Choroid plexus epithelial cell (primary cell): Measurements from ENCODE around the gene TCF7L2.

Experiments used
- DNase-seq: peaks from one replicate; pipeline ENCODE4 v3.0.0-alpha.2; 2010; ENCODE audit warnings: low read depth
- H3K4me3 ChIP-seq: 2 replicates; pipeline ENCODE4 v1.5.1; 2011; ENCODE audit warnings: low read depth, mild to moderate bottlenecking, control low read depth, low read length, moderate library complexity
- CTCF ChIP-seq: conservative IDR thresholded peaks from 2 replicates; pipeline ENCODE4 v1.5.1; 2011; ENCODE audit warnings: low read depth, mild to moderate bottlenecking, control low read depth, inconsistent platforms, low read length, moderate library complexity

Gene TCF7L2

DNA sequence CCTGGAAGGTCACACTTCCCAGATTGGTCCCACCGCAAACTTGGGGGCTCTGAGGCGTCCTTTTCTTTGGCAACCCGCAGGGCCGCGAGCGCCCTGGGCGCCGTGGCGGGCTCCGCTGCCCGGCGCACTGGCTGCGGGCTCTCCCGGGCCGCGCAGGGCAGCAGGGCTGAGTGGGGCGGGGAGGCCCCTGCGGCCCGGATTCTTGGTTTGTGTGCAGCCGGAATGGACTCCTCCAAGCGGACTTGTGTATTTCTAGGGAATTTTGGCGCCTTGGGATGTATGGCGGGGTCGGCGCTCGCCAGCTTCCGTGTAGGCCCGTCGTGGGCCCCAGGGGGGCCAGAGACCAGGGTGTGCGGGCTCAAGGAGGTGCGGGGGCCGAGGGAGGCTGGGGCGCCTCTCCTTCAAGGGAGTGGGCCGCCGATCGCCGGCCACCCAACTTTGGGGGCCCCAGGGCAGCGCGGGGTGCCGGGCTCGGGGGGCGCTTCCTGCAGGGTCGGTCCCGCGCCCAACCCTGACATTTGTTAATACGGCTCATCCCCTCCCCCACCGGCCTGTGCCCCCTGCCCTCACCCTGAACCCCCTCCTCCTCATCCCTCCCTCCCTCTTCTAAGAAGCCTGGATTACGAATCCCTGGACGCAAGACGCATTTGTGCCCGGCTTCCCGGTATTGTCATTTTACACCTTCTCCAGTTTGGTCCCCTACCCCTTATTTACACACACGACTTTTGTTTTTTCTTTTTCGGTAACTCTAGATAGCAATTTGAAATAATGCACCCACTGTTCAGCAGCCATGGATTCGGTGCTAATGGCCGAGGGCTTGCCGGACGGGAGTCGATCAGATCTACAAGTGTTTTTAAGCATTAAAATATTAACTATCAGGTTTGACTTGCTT, 2.5 kb downstream of the TCF7L2 start:
- no peak for TF ChIP-seq CTCF
- peak overlapping the region; percentile 78 for H3K4me3 ChIP-seq
- peak; percentile 41 for DNase-seq

- H3K4me3 ChIP-seq: peak overlapping the region; percentile 78
- DNase-seq: peak; percentile 59
- peak; percentile 10 for TF ChIP-seq CTCF
These were observed 3.4 kb downstream of the TCF7L2 start for GRCh38 chr10:112953174-112954159.

DNA sequence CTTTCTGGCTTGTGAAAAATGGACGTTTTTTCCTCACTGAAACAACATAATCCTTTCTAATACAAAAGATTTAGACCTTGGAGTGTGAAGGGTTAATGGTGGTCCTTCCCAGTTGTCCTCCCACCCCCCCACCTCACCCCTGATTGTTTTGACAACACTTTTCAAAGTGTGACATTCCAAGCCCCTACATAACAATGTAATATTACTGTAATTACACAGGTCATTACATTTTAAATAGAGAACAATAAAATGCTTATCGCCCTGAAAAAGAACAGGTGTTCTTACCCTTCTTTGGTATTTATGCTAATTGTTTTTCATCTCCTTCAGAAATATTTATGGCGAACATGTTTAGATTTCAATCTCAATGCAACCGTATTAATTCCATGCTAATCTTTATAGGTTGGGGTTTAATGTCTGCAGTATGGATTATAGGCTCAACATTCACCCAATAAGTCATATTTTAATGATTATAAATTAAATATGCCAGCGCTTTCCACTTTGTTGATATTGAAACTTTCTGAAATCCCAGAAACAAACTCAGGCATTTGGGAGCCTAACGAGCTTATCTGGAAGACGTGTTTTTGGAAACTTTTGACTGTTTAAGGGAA, 5.0 kb downstream of the TCF7L2 start:
- H3K4me3 ChIP-seq: peak overlapping the region; percentile 40
- TF ChIP-seq CTCF: no peak
- no peak for DNase-seq

DNA sequence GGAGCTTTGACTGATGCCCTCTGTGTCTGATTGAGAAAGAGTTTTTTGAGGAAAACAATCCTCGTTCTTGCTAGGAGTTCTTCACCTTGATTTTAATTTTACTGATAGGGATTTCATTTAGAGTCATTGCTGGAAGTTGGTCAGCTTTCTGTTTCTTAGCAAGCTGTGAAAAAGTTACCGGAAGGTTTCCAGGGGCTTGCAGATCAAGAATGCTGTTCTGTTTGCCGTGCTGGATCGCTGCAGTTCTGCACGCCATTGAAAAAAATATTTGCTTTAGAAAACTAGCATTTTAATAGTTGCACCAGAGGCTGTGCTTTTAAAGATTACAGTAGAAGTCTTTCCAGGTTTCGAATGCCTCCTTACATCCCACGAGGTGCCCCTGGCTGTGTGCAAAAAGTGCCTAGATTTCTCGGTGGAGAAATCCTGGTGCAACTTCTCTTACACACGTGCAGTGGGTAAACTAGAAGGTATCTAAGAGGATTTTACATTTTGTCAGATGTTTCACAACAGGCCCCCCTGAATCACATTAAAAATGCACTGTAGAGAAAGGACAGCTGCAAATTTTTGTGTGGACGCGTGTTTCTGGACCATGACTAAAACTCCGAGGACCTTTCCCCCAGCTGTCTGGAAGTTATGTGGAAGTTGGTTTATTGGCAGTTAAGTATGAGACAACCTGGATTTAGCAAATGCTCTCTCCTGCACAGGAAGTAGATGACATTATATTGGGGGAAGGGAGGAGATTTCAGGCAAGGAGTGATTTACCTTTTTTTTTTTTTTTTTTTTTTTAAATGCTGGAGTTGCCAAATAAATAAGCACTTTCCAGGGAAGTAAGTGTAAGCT, 5.8 kb downstream of the TCF7L2 start:
- no peak for TF ChIP-seq CTCF
- peak overlapping the region; percentile 40 for H3K4me3 ChIP-seq
- peak; percentile 65 for DNase-seq

DNA sequence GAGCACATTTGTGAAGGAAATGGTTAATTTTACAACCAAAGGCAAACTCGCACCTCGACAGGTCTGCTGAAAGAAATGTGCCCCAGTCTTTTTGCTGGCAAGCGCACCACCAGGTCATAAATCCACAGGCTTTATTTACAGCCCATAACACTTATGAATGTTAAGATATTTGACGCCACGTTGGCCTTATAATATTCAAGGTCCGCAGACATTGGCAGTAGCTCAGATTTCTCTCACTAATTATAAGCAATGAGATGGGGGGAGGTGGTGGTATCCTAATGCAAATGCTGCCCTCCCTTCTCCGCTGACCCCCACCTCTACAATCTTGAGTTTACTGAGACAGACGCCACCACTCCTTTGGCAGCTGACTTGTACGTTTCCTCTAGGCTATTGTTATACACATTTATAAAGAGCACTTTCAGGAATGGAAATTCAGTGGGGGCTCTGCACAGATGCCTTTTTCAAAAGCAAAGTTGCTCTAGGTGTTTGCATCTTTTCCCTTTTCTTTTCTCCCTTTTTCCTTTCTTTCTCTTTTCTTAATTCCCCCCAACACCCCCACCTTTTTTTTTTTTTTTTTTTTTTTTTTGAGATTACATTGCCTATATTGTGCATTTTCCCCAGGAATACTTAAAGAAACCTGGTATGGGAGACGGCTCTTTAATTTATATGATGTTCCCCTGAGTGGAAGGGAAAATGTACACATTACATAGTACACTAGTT, 6.7 kb downstream of the TCF7L2 start:
- no peak for TF ChIP-seq CTCF
- DNase-seq: no peak
- H3K4me3 ChIP-seq: no peak overlapping the region

GRCh38 chr10:112957640-112958092, 7.6 kb downstream of the TCF7L2 start:
- H3K4me3 ChIP-seq: no peak overlapping the region
- peak; percentile 28 for DNase-seq
- TF ChIP-seq CTCF: no peak
